H9 (cell line): ENCODE measurements around the gene CST6. TPM values are rescaled to one million over a fixed set of nuclear protein-coding genes. Genes with fewer than 3 reads are reported as not detected.

Experiments
- DNase-seq: peaks from one replicate; pipeline ENCODE4 v3.0.0-alpha.2; 2017
- H2AFZ ChIP-seq: one replicate; pipeline ENCODE4 v1.6.1; 2013; ENCODE audit warnings: mild to moderate bottlenecking, low read length, control low read depth, moderate library complexity
- H2AK5ac ChIP-seq: 2 replicates; pipeline ENCODE4 v1.6.1; 2013; ENCODE audit warnings: low read length, control low read depth, mixed read lengths; ENCODE audit not compliant: insufficient read length
- H2BK120ac ChIP-seq: one replicate; pipeline ENCODE4 v1.6.1; 2013; ENCODE audit warnings: low read depth, mild to moderate bottlenecking, low read length, control low read depth, inconsistent platforms; ENCODE audit not compliant: poor library complexity, severe bottlenecking
- H2BK12ac ChIP-seq: 2 replicates; pipeline ENCODE4 v1.6.1; 2013; ENCODE audit warnings: low read length, control low read depth, mixed read lengths, low read depth; ENCODE audit not compliant: insufficient read length
- H2BK15ac ChIP-seq: 2 replicates; pipeline ENCODE4 v1.6.1; 2013; ENCODE audit warnings: low read depth, low read length, control low read depth
- H2BK20ac ChIP-seq: one replicate; pipeline ENCODE4 v1.6.1; 2013; ENCODE audit warnings: low read depth, mild to moderate bottlenecking, low read length, control low read depth, inconsistent platforms; ENCODE audit not compliant: poor library complexity, severe bottlenecking
- H2BK5ac ChIP-seq: 2 replicates; pipeline ENCODE4 v1.6.1; 2013; ENCODE audit warnings: low read length, control low read depth, mixed read lengths; ENCODE audit not compliant: insufficient read length
- H3K14ac ChIP-seq: 2 replicates; pipeline ENCODE4 v1.6.1; 2013; ENCODE audit warnings: low read length, control low read depth; ENCODE audit not compliant: insufficient read depth
- H3K18ac ChIP-seq: 2 replicates; pipeline ENCODE4 v1.6.1; 2013; ENCODE audit warnings: low read depth, mild to moderate bottlenecking, mixed read lengths, low read length, control low read depth; ENCODE audit not compliant: insufficient read length
- H3K23ac ChIP-seq: 2 replicates; pipeline ENCODE4 v1.6.1; 2013; ENCODE audit warnings: low read length, control low read depth, mixed read lengths, low read depth; ENCODE audit not compliant: insufficient read length
- H3K23me2 ChIP-seq: 2 replicates; pipeline ENCODE4 v1.6.1; 2013; ENCODE audit warnings: low read depth, mild to moderate bottlenecking, mixed read lengths, low read length, control low read depth; ENCODE audit not compliant: insufficient read length, poor library complexity, severe bottlenecking
- H3K27ac ChIP-seq: 2 replicates; pipeline ENCODE4 v1.5.1; 2013; ENCODE audit warnings: low read length, control low read depth, mixed read lengths, low read depth; ENCODE audit not compliant: insufficient read length
- H3K27me3 ChIP-seq: 2 replicates; pipeline ENCODE4 v1.6.1; 2013; ENCODE audit warnings: low read length, control low read depth, inconsistent platforms; ENCODE audit not compliant: insufficient read depth
- H3K4ac ChIP-seq: 2 replicates; pipeline ENCODE4 v1.6.1; 2013; ENCODE audit warnings: low read depth, mild to moderate bottlenecking, control low read depth, inconsistent platforms, low read length, moderate library complexity
- H3K4me1 ChIP-seq: 2 replicates; pipeline ENCODE4 v1.6.1; 2013; ENCODE audit warnings: low read length, control low read depth, inconsistent platforms; ENCODE audit not compliant: insufficient read depth
- H3K4me2 ChIP-seq: 2 replicates; pipeline ENCODE4 v1.6.1; 2013; ENCODE audit warnings: low read length, control low read depth, mixed read lengths; ENCODE audit not compliant: insufficient read length, insufficient read depth
- H3K56ac ChIP-seq: 2 replicates; pipeline ENCODE4 v1.6.1; 2013; ENCODE audit warnings: low read depth, mild to moderate bottlenecking, mixed read lengths, low read length, control low read depth; ENCODE audit not compliant: insufficient read length
- H3K79me1 ChIP-seq: 2 replicates; pipeline ENCODE4 v1.6.1; 2013; ENCODE audit warnings: low read depth, mild to moderate bottlenecking, moderate library complexity, low read length, control low read depth, inconsistent platforms; ENCODE audit not compliant: insufficient read depth, poor library complexity, severe bottlenecking
- H3K79me2 ChIP-seq: 2 replicates; pipeline ENCODE4 v1.6.1; 2013; ENCODE audit warnings: low read length, control low read depth, inconsistent platforms; ENCODE audit not compliant: insufficient read depth
- H3K9ac ChIP-seq: 2 replicates; pipeline ENCODE4 v1.6.1; 2013; ENCODE audit warnings: low read length, control low read depth, mixed read lengths; ENCODE audit not compliant: insufficient read length; ENCODE audit errors: extremely low read depth
- H3K9me3 ChIP-seq: one replicate; pipeline ENCODE4 v1.6.1; 2013; ENCODE audit warnings: low read depth, low read length, inconsistent platforms; ENCODE audit not compliant: control insufficient read depth
- H3T11ph ChIP-seq: one replicate; pipeline ENCODE4 v1.6.1; 2013; ENCODE audit warnings: mild to moderate bottlenecking, low read length, control low read depth, inconsistent platforms
- H4K20me1 ChIP-seq: one replicate; pipeline ENCODE4 v1.6.1; 2013; ENCODE audit not compliant: control insufficient read depth, insufficient read length, insufficient read depth
- H4K5ac ChIP-seq: 2 replicates; pipeline ENCODE4 v1.6.1; 2013; ENCODE audit warnings: low read depth, mild to moderate bottlenecking, mixed read lengths, low read length, control low read depth; ENCODE audit not compliant: insufficient read length
- H4K8ac ChIP-seq: replicated peaks from 2 replicates; pipeline ENCODE4 v1.6.1; 2013; ENCODE audit warnings: low read length, control low read depth, mixed read lengths, low read depth; ENCODE audit not compliant: insufficient read length
- H4K91ac ChIP-seq: 2 replicates; pipeline ENCODE4 v1.6.1; 2013; ENCODE audit warnings: low read depth, mild to moderate bottlenecking, moderate library complexity, mixed read lengths, low read length, control low read depth; ENCODE audit not compliant: insufficient read length
- H3K27ac Mint-ChIP-seq, 3 experiments: 2 replicates in 2 of 3; 3 replicates in 1 of 3; pipeline ENCODE4 v1.8.0; 2020 to 2021; ENCODE audit warnings: mixed read lengths in 3 of 3, mild to moderate bottlenecking in 1 of 3, moderate library complexity in 1 of 3
- H3K27me3 Mint-ChIP-seq: 2 replicates; pipeline ENCODE4 v1.8.0; 2021; ENCODE audit warnings: low read depth, mild to moderate bottlenecking, moderate library complexity, mixed read lengths
- H3K36me3 Mint-ChIP-seq, 3 experiments: 2 replicates in 2 of 3; 3 replicates in 1 of 3; pipeline ENCODE4 v1.8.0; 2020 to 2021; ENCODE audit warnings: low read depth in 3 of 3, mixed read lengths in 3 of 3; ENCODE audit not compliant: insufficient read depth in 1 of 3
- H3K4me1 Mint-ChIP-seq, 2 experiments: 2 replicates each; pipeline ENCODE4 v1.8.0; 2020; ENCODE audit warnings: mixed read lengths in 2 of 2
- H3K4me3 Mint-ChIP-seq, 2 experiments: 2 replicates in 1 of 2; 3 replicates in 1 of 2; pipeline ENCODE4 v1.8.0; 2020 to 2021; ENCODE audit warnings: mild to moderate bottlenecking in 2 of 2, mixed read lengths in 2 of 2, moderate library complexity in 1 of 2
- H3K9me3 Mint-ChIP-seq, 2 experiments: 2 replicates in 1 of 2; 3 replicates in 1 of 2; pipeline ENCODE4 v1.8.0; 2020; ENCODE audit warnings: mild to moderate bottlenecking in 2 of 2, mixed read lengths in 2 of 2, moderate library complexity in 1 of 2
- WGBS: extraction: QIAGEN DNeasy Blood & Tissue Kit; methylation state at CpG from one replicate; pipeline ENCODE4 v1.1.7; 2013; ENCODE audit warnings: missing lambda C conversion rate, low lambda C conversion rate, mixed read lengths; ENCODE audit not compliant: insufficient read length; ENCODE audit errors: extremely low coverage; 5-methylcytosine and 5-hydroxymethylcytosine counted together
- total RNA-seq: library from RNA; stranded (reverse); gene quantifications from 2 replicates; pipeline ENCODE4 v1.2.1, GENCODE V29; 2021
- TF ChIP-seq, protein P1 (sequence below): fragments of 200-600 bp; sonication (generic); conservative IDR thresholded peaks from 3 replicates; pipeline ENCODE4 v1.8.0; 2021; ENCODE audit warnings: antibody characterized with exemption, mild to moderate bottlenecking

CST6 gene
- total RNA-seq, 1 experiment from 2014 or later = not detected

DNA sequence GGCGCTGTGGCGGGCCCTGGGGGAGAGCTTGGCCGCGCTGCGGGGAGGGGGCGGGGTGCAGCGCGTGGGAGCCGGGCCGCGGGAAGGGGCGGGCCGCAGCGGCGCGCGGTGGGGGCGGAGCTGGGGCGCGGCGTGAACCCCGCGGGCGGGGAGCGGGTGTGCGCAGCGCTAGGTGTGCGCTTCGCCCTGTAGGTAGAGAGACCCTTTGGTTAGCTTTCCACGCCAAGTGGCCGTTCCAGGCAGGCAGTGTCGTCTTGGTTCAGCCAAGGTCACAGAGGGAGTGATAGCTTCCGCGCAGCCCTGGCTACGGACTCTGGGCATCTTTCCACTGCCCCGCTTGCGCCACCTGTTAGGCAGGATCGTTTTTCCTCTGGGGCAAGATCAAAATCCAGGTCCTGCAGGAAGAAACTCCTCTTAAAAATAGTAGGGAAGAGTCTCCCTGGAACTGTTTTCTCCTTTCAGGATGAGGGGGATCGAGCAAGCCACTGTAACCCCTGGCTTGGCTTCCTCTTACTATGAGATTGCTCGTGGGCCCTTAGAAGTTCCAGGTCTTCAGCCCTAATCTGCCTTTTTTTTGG is 9.1 kb upstream of the CST6 start:
- TF ChIP-seq, protein P1, sequence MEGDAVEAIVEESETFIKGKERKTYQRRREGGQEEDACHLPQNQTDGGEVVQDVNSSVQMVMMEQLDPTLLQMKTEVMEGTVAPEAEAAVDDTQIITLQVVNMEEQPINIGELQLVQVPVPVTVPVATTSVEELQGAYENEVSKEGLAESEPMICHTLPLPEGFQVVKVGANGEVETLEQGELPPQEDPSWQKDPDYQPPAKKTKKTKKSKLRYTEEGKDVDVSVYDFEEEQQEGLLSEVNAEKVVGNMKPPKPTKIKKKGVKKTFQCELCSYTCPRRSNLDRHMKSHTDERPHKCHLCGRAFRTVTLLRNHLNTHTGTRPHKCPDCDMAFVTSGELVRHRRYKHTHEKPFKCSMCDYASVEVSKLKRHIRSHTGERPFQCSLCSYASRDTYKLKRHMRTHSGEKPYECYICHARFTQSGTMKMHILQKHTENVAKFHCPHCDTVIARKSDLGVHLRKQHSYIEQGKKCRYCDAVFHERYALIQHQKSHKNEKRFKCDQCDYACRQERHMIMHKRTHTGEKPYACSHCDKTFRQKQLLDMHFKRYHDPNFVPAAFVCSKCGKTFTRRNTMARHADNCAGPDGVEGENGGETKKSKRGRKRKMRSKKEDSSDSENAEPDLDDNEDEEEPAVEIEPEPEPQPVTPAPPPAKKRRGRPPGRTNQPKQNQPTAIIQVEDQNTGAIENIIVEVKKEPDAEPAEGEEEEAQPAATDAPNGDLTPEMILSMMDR = peak; percentile 12; the same call in 1 of the 3 replicates
- no CpG with 5 or more reads among the region's 40 CpGs for whole genome bisulfite sequencing
- Histone ChIP-seq H3K14ac (peak overlapping the region; percentile 80), H3K79me2 (peaks cover 8% of the 10 kb centered on the region; the same call in 1 of the 2 replicates), H3K23ac (no peak overlapping the region), H2AK5ac (no peak overlapping the region), H3K23me2 (peaks cover 12% of the 10 kb centered on the region), H3K27me3 (no peaks in the 10 kb centered on the region), H3K9ac (peak overlapping the region; percentile 72), H4K20me1 (no peaks in the 10 kb centered on the region), H2BK120ac (no peak overlapping the region), H3K27ac (no peak overlapping the region), H2BK15ac (no peak overlapping the region), H3K4ac (no peak overlapping the region), H3K4me1 (no peaks in the 10 kb centered on the region), H3K18ac (no peak overlapping the region), H4K91ac (no peak overlapping the region), H3K56ac (no peak overlapping the region), H2AFZ (no peak overlapping the region), H4K8ac (no peak overlapping the region), H3K9me3 (no peaks in the 10 kb centered on the region), H2BK20ac (no peak overlapping the region), H4K5ac (no peak overlapping the region), H2BK5ac (no peak overlapping the region), H3K4me2 (peak overlapping the region; percentile 98), H3T11ph (no peak overlapping the region), H3K79me1 (no peaks in the 10 kb centered on the region), H2BK12ac (no peak overlapping the region)
- Mint-ChIP-seq H3K27ac (peak overlapping the region; percentile 91 to 100 (median 100); a peak in 6 of 7 replicates), H3K9me3 (no peaks in the 10 kb centered on the region), H3K4me3 (peak overlapping the region; percentile 99 to 100), H3K4me1 (peaks cover 22 to 26% of the 10 kb centered on the region in 2 experiments), H3K27me3 (no peaks in the 10 kb centered on the region), H3K36me3 (peaks cover 38 to 64% (median 54%) of the 10 kb centered on the region in 3 experiments)
- peak; percentile 34 for DNase-seq
